Natural killer cell treated with Interleukin-12 subunit alpha and Interleukin-12 subunit beta and Interleukin-15 and Interleukin-18, amount 100 ng/mL, for 72 hours (primary cell): ENCODE results near the gene TBC1D24. TPM values are rescaled to one million over a fixed set of nuclear protein-coding genes. Genes with fewer than 3 reads are reported as not detected.
A peak's percentile ranks its signal among the peaks of the same experiment; 100 is the strongest.
"Not testable (repeated sequence)": the region's sequence is repeated elsewhere in the genome, so short reads cannot be mapped to it uniquely, and the experiment has no call there.

Experiments used
- ATAC-seq, 2 donors: fragments of 150-1000 bp; cut with Tn5 transposase in 1 of 2; sonication (Bioruptor Pico), chemical (Tn5 transposase) in 1 of 2; 2 replicates each; pipeline ENCODE4 v1.10.0; 2021
- DNase-seq: peaks from one replicate; pipeline ENCODE4 v3.0.0; 2022; ENCODE audit warnings: low spot score
- H3K27ac Mint-ChIP-seq, 2 donors: 1 replicate in 1 of 2; 2 replicates in 1 of 2; pipeline ENCODE4 v1.8.0; 2022; ENCODE audit warnings: mixed read lengths in 2 of 2, mild to moderate bottlenecking in 1 of 2, moderate library complexity in 1 of 2
- H3K27me3 Mint-ChIP-seq, 2 donors: 1 replicate in 1 of 2; 2 replicates in 1 of 2; pipeline ENCODE4 v1.8.0; 2022; ENCODE audit warnings: mixed read lengths in 2 of 2
- H3K36me3 Mint-ChIP-seq: one replicate; pipeline ENCODE4 v1.8.0; 2022; ENCODE audit warnings: mixed read lengths
- H3K4me1 Mint-ChIP-seq, 2 donors: 1 replicate in 1 of 2; 2 replicates in 1 of 2; pipeline ENCODE4 v1.8.0; 2022; ENCODE audit warnings: low read depth in 2 of 2, mixed read lengths in 2 of 2, mild to moderate bottlenecking in 1 of 2
- H3K4me3 Mint-ChIP-seq: one replicate; pipeline ENCODE4 v1.8.0; 2022; ENCODE audit warnings: mixed read lengths
- H3K9me3 Mint-ChIP-seq: 2 replicates; pipeline ENCODE4 v1.8.0; 2022; ENCODE audit warnings: mixed read lengths
- total RNA-seq, 2 donors: library from RNA; stranded (reverse); gene quantifications; one replicate each; pipeline ENCODE4 v1.2.3, GENCODE V29; 2022

The TBC1D24 gene
- 10 to 100 TPM; 22.0 to 39.9 TPM for total RNA-seq

DNA sequence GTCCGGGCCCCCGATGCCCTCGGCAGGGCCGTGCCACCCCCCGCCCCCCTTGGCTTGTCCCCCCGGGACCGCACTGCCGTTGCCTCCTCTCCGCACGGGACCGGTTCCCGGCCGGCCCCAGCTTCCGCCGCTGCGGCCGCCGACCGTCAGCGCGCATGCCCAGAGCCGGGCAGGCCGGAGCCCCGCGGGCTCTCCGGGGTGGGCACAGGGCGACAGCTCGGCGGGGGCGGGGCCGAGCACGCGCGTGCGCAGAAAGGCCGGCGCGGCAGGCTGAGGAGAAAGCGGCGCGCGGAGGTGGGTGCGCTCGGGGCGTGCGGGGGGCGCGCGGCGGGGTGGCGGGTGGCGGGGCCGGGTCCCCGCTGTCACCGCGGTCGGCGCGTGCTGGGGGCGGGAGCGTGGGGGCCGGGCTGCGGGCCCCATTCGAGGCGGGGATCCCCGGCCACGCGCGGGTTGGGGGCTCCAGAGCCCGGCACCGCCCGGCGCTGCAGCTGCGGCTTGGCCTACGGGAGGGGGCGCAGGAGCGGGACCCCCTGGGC, at the start of gene TBC1D24:
TSS of gene TBC1D24 (plus strand) at position 251 of the 536 bp plus-strand sequence. CDS start 21,022 bp downstream, outside the sequence.
- peak; percentile 88 to 92 for ATAC-seq
- peaks cover 0 to 19% of the 10 kb centered on the region in 2 donors for H3K4me1 Mint-ChIP-seq
- peak; percentile 93 for DNase-seq
- no peaks in the 10 kb centered on the region for H3K36me3 Mint-ChIP-seq
- H3K9me3 Mint-ChIP-seq, result no peaks in the 10 kb centered on the region
- H3K4me3 Mint-ChIP-seq, result peak within 1 kb of the TSS; percentile 69
- H3K27ac Mint-ChIP-seq, result no peak within 1 kb of the TSS
- peaks cover 5 to 6% of the 10 kb centered on the region in 2 donors for H3K27me3 Mint-ChIP-seq

GRCh38 chr16:2425825-2426430, 49.0 kb upstream of the TBC1D24 start:
- peaks cover 25 to 28% of the 10 kb centered on the region in 2 donors for H3K4me1 Mint-ChIP-seq
- no peaks in the 10 kb centered on the region for H3K9me3 Mint-ChIP-seq
- H3K27ac Mint-ChIP-seq, result no peak overlapping the region
- no peaks in the 10 kb centered on the region for H3K36me3 Mint-ChIP-seq
- DNase-seq (peak; percentile 52), ATAC-seq (no peak)
- H3K27me3 Mint-ChIP-seq, result no peaks in the 10 kb centered on the region
- H3K4me3 Mint-ChIP-seq, result no peak overlapping the region

GRCh38 chr16:2426941-2427361, 48.0 kb upstream of the TBC1D24 start:
- Mint-ChIP-seq H3K27me3 (no peaks in the 10 kb centered on the region), H3K27ac (no peak overlapping the region), H3K4me3 (no peak overlapping the region), H3K4me1 (peaks cover 22 to 30% of the 10 kb centered on the region in 2 donors), H3K9me3 (no peaks in the 10 kb centered on the region), H3K36me3 (no peaks in the 10 kb centered on the region)
- ATAC-seq (no peak), DNase-seq (peak; percentile 39)

DNA sequence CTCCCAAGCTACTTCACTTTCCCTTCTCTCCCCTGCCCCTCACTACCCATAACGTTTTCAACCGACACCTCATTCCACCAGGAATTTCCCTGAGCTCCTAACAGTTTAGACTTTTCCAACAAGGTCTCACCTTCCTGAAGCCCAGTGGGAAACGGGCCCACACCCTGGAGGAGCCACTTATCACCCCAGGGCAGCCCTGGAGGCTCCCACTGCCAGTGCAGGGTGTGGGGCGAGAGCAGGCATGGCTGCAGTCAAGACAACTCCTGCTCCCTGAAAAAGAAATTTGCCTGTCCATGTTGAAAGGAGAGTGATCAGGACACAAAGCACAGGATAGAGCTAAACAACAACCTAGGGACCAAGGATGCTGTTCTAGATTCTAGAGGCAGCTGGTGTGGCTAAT, 47.4 kb upstream of the TBC1D24 start:
- Mint-ChIP-seq H3K27me3 (no peaks in the 10 kb centered on the region), H3K9me3 (no peaks in the 10 kb centered on the region), H3K4me3 (peak overlapping the region; percentile 91), H3K27ac (peak overlapping the region in 1 of 2 donors; percentile 44), H3K36me3 (no peaks in the 10 kb centered on the region), H3K4me1 (peaks cover 17 to 30% of the 10 kb centered on the region in 2 donors)
- ATAC-seq (no peak), DNase-seq (peak; percentile 38)

GRCh38 chr16:2428051-2428783, 46.7 kb upstream of the TBC1D24 start:
- Mint-ChIP-seq H3K36me3 (no peaks in the 10 kb centered on the region), H3K27ac (peak overlapping the region; percentile 68 to 77), H3K9me3 (no peaks in the 10 kb centered on the region), H3K27me3 (no peaks in the 10 kb centered on the region), H3K4me1 (peaks cover 19 to 30% of the 10 kb centered on the region in 2 donors), H3K4me3 (peak overlapping the region; percentile 91)
- no peak for ATAC-seq
- DNase-seq, result peak; percentile 65

GRCh38 chr16:2428784-2429033, 46.2 kb upstream of the TBC1D24 start:
- no peak for DNase-seq
- Mint-ChIP-seq H3K4me1 (peaks cover 18 to 30% of the 10 kb centered on the region in 2 donors), H3K27me3 (no peaks in the 10 kb centered on the region), H3K36me3 (no peaks in the 10 kb centered on the region), H3K4me3 (peak overlapping the region; percentile 91), H3K27ac (peak overlapping the region; percentile 68 to 77), H3K9me3 (no peaks in the 10 kb centered on the region)
- ATAC-seq, result no peak

DNA sequence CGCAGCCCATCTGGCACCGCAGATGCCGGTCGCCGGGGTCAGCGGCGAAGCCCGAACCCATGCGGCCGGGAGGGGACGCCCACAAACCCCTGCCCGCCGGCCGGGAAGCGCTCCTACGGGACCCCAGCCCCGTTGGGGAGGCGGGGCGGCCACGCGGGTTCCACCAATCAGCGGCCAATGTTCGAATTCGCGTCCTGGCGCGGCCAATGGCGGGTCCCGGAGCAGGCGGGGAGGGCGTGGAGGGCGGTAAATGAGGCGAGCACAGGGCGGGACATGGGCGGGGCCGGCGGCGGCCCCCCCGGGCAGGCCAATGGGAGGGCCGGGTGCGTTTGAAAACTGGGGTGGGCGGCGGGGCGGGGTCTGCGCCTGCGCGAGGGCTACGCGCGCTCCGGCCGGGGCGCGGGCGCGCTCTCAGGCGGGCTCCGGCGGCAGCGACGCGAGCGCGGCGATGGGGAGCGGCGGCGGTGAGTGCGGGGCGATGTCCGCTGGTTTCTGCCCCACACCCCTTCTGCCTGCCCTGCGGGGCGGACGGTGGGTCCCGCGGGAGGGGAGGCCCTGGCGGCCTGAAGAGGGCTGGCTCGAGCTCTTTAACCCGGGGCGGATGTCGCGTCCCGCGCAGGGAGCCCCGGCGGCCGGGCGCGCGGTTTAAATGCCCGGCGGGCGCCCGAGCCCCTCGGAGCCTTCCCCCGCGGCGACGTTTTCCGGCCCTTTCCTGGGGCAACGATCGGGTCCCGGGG, 45.7 kb upstream of the TBC1D24 start, which contains the start of gene CCNF:
TSS of gene CCNF (plus strand) at position 414 of the 737 bp plus-strand sequence. CDS start at position 449, 35 bp downstream.
- ATAC-seq (peak; percentile 98 to 99), DNase-seq (peak; percentile 96)
- Mint-ChIP-seq H3K36me3 (no peaks in the 10 kb centered on the region), H3K27me3 (no peaks in the 10 kb centered on the region), H3K4me3 (peak within 1 kb of the TSS; percentile 94), H3K27ac (peak within 1 kb of the TSS; percentile 68 to 77), H3K4me1 (peaks cover 18 to 30% of the 10 kb centered on the region in 2 donors), H3K9me3 (no peaks in the 10 kb centered on the region)

DNA sequence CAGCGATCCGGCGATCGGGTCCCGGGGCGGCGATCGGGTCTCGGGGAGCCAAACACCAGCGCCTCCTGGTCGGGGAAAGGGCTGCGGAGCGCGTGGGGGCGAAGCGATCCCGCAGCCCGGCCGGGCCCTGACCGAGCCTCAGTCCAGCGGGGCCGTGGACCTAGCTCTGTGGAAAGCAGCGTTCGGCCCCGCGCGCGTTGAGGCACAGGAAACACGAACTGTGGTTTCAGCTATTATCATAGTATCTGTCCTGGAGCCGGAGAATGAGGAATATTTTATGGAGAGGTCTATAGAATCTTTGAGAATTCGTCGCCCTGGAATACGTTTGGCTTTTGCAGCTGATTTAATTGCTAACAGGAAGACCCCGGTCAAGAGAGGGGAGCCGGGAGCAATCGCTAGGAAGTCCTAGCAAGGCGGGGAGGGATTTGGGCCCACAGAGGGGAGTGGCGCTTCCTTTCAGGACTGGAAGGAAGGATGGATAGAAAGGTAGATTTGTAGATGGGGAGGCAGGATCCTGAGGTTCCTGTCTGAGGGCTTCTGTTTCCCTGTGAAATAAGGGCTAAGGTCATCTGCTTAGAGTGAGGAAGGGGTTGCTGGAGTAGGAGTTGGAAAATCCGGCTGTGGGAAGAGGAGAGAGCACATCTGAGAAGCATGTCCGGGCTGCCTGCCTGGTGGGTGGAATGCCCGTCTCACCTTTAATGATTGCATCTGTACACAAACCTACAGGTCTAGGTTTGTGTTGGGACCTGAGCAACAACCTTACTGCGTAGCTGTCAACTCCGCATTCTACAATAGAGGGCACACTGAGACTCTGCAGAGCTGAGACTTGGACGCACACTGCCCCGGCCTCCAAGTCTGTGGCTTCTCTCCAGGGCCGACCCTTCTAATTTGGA, 44.9 kb upstream of the TBC1D24 start:
- Mint-ChIP-seq H3K4me3 (peak overlapping the region; percentile 94), H3K27ac (peak overlapping the region; percentile 8 to 26), H3K9me3 (no peaks in the 10 kb centered on the region), H3K36me3 (no peaks in the 10 kb centered on the region), H3K27me3 (no peaks in the 10 kb centered on the region), H3K4me1 (peaks cover 18 to 26% of the 10 kb centered on the region in 2 donors)
- ATAC-seq (peak in 1 of 2 donors; percentile 1), DNase-seq (no peak)

DNA sequence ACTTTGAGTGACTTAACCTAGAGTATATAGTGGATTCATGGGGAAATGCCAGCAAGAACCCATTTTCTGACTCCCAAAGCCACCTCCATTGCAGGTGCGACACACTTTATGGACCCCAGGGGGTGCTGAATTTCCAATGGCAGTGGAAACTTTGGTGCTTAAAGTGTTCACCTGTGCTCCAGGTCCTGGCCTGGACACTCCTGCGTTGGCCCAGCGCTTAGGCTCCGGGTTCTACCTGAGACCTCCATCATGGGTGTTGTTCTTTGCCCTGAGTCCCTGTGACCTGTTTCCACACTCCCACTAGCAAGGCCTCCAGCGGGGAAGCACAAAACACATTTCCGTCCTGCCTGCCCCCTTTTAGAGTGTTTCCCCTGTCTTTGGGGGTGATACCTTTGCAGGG, 42.6 kb upstream of the TBC1D24 start:
- Mint-ChIP-seq H3K4me1 (peaks cover 26 to 28% of the 10 kb centered on the region in 2 donors), H3K36me3 (no peaks in the 10 kb centered on the region), H3K4me3 (no peak overlapping the region), H3K27ac (no peak overlapping the region), H3K9me3 (no peaks in the 10 kb centered on the region), H3K27me3 (no peaks in the 10 kb centered on the region)
- DNase-seq (no peak), ATAC-seq (no peak)

DNA sequence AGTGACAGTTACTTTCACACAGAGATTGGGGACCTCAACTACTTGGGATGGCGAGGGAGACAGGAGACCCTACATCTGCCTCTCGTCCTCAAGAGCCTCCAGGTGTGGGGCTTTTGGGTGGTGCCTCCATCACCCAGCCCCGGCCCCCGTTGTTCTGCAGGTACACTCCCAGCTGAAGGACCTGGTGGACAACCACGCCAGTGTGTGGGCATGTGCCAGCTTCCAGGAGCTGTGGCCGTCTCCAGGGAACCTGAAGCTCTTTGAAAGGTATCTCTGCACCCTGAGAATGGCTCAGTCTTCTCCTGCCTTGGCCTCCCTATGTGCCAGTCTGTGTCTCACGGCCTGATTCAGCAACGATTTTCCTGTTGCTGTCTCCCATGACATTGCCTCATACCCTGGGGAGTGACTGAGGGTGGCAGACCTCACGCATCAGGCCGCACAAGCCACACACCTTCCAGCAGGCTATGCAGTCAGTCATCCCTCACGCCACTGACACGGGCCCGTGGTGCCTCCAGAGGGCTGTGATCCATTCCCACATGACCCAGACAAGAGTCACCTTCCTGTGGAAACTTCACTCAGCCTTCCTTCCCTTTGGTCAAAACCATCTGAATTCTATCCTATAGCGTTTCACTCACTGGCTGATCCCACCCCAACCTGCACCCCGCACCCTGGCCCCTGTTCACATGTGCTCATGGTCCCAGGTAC, 42.0 kb upstream of the TBC1D24 start:
- H3K27ac Mint-ChIP-seq, result no peak overlapping the region
- H3K9me3 Mint-ChIP-seq, result no peaks in the 10 kb centered on the region
- H3K36me3 Mint-ChIP-seq, result no peaks in the 10 kb centered on the region
- DNase-seq (no peak), ATAC-seq (no peak)
- H3K4me3 Mint-ChIP-seq, result no peak overlapping the region
- H3K27me3 Mint-ChIP-seq, result no peaks in the 10 kb centered on the region
- peaks cover 23 to 27% of the 10 kb centered on the region in 2 donors for H3K4me1 Mint-ChIP-seq

DNA sequence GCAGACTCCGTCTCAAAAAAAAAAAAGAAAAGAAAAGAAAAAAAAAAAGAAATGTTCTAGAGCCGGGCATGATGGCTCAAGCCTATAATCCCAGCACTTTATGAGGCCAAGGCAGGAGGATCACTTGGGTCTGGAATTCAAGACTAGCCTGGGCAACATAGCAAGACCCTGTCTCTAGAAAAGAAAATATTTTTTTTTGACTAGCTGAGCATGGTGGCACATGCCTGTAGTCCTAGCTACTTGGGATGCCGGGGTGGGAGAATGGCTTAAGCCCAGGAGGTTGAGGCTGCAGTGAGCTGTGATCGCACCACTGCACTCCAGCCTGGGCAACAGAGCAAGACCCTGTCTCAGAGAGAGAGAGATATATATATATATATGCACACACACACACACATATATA, 39.7 kb upstream of the TBC1D24 start:
- ATAC-seq, H3K4me3 Mint-ChIP-seq, H3K36me3 Mint-ChIP-seq, H3K27ac Mint-ChIP-seq, H3K27me3 Mint-ChIP-seq, DNase-seq, H3K9me3 Mint-ChIP-seq: not testable (repeated sequence)
- peaks cover 15 to 25% of the 10 kb centered on the region in 2 donors for H3K4me1 Mint-ChIP-seq

- no peak overlapping the region for H3K27ac Mint-ChIP-seq
- no peak for DNase-seq
- H3K4me1 Mint-ChIP-seq, result peaks cover 7 to 18% of the 10 kb centered on the region in 2 donors
- no peaks in the 10 kb centered on the region for H3K36me3 Mint-ChIP-seq
- no peaks in the 10 kb centered on the region for H3K27me3 Mint-ChIP-seq
- no peak for ATAC-seq
- H3K9me3 Mint-ChIP-seq, result no peaks in the 10 kb centered on the region
- H3K4me3 Mint-ChIP-seq, result no peak overlapping the region
Measured at GRCh38 chr16:2436110-2436509, 38.8 kb upstream of the TBC1D24 start.
